KMS-11 (cell line): ENCODE measurements around the gene DIPK2A.

ENCODE experiments used
- H2AFZ ChIP-seq: fragments of 200-600 bp; sonication (generic); 2 replicates; pipeline ENCODE4 v1.6.1; 2016; ENCODE audit warnings: antibody characterized with exemption, mixed run types, low read depth
- H3K27ac ChIP-seq: fragments of 200-600 bp; sonication (generic); 2 replicates; pipeline ENCODE4 v1.6.1; 2016; ENCODE audit warnings: mild to moderate bottlenecking, mixed run types
- H3K27me3 ChIP-seq: fragments of 200-600 bp; sonication (generic); 2 replicates; pipeline ENCODE4 v1.6.1; 2017; ENCODE audit warnings: mild to moderate bottlenecking, low read depth, mixed run types, moderate library complexity; ENCODE audit not compliant: insufficient read depth
- H3K36me3 ChIP-seq: fragments of 200-600 bp; sonication (generic); 2 replicates; pipeline ENCODE4 v1.6.1; 2017; ENCODE audit warnings: mild to moderate bottlenecking, mixed run types; ENCODE audit not compliant: insufficient read depth
- H3K4me1 ChIP-seq: fragments of 200-600 bp; sonication (generic); 2 replicates; pipeline ENCODE4 v1.6.1; 2016; ENCODE audit warnings: mild to moderate bottlenecking, low read depth, mixed run types; ENCODE audit not compliant: poor library complexity, severe bottlenecking
- H3K4me2 ChIP-seq: fragments of 200-600 bp; sonication (generic); 2 replicates; pipeline ENCODE4 v1.7.0; 2016; ENCODE audit warnings: mild to moderate bottlenecking, mixed run types
- H3K4me3 ChIP-seq: fragments of 200-600 bp; sonication (generic); IDR thresholded peaks from 2 replicates; pipeline ENCODE4 v1.6.1; 2017; ENCODE audit warnings: low read depth, low read length, mixed read lengths; ENCODE audit not compliant: insufficient read depth
- H3K79me2 ChIP-seq: fragments of 200-600 bp; sonication (generic); 2 replicates; pipeline ENCODE4 v1.6.1; 2016; ENCODE audit warnings: low read depth, mixed run types; ENCODE audit not compliant: insufficient read depth
- H3K9ac ChIP-seq: fragments of 200-600 bp; sonication (generic); 2 replicates; pipeline ENCODE4 v1.6.1; 2016; ENCODE audit warnings: mild to moderate bottlenecking, mixed run types
- H4K20me1 ChIP-seq: fragments of 200-600 bp; sonication (generic); 2 replicates; pipeline ENCODE4 v1.6.1; 2016; ENCODE audit warnings: mild to moderate bottlenecking, mixed run types; ENCODE audit not compliant: insufficient read depth
- TF ChIP-seq, protein P1 (sequence below): fragments of 200-600 bp; sonication (generic); conservative IDR thresholded peaks from 2 replicates; pipeline ENCODE4 v1.6.1; 2017; ENCODE audit warnings: low read depth, mild to moderate bottlenecking, antibody characterized with exemption, low read length, moderate library complexity, mixed read lengths

The DIPK2A gene

DNA sequence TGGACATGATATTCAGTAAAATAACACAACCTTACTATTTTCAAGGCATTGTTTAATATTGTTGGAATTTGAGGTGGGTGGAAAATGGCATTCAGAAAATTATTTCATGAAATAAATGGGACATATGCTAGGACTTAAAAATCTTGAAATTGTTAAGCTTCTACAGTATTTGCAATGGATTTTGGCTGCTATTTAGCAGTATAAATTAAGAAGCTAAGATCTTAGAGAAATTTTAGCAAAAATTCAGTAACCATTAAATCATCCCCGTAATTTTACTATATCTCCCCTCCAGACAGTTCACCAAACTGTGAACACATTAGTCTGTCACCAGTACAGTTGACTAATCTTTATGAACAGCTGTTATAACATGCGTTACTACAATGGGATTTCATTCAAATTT lies 8.2 kb downstream of the DIPK2A start:
- H3K27ac ChIP-seq, result no peak overlapping the region
- TF ChIP-seq, protein P1, sequence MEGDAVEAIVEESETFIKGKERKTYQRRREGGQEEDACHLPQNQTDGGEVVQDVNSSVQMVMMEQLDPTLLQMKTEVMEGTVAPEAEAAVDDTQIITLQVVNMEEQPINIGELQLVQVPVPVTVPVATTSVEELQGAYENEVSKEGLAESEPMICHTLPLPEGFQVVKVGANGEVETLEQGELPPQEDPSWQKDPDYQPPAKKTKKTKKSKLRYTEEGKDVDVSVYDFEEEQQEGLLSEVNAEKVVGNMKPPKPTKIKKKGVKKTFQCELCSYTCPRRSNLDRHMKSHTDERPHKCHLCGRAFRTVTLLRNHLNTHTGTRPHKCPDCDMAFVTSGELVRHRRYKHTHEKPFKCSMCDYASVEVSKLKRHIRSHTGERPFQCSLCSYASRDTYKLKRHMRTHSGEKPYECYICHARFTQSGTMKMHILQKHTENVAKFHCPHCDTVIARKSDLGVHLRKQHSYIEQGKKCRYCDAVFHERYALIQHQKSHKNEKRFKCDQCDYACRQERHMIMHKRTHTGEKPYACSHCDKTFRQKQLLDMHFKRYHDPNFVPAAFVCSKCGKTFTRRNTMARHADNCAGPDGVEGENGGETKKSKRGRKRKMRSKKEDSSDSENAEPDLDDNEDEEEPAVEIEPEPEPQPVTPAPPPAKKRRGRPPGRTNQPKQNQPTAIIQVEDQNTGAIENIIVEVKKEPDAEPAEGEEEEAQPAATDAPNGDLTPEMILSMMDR, result no peak
- H4K20me1 ChIP-seq, result peaks cover 52% of the 10 kb centered on the region
- H3K4me1 ChIP-seq, result peaks cover 47% of the 10 kb centered on the region
- no peaks in the 10 kb centered on the region for H3K36me3 ChIP-seq
- H3K4me3 ChIP-seq, result no peak overlapping the region
- H2AFZ ChIP-seq, result no peak overlapping the region
- H3K4me2 ChIP-seq, result no peak overlapping the region
- H3K9ac ChIP-seq, result no peak overlapping the region
- peaks cover 98% of the 10 kb centered on the region for H3K79me2 ChIP-seq
- no peaks in the 10 kb centered on the region for H3K27me3 ChIP-seq

DNA sequence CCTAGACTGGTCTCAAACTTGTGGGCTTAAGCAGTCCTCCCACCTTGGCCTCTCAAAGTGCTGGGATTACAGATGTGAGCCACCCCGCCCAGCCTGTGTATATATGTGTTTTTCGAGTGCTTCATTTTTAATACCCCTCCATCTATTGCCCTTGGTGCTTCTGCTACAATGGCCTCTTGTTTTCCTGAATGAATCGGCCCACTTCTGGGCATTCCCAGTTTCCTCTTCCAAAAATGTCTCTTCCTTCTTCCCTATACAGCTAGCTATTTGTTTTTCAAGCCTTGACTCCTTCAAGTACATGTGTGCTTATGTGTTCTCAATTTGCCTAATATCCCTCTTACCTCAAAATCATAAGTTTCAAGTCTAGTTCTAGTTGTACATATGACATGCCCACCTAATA lies 16.7 kb downstream of the DIPK2A start:
- Histone ChIP-seq H3K4me3 (no peak overlapping the region), H3K9ac (no peak overlapping the region), H3K79me2 (peaks cover 80% of the 10 kb centered on the region), H3K4me1 (peaks cover 10% of the 10 kb centered on the region), H4K20me1 (peaks cover 33% of the 10 kb centered on the region), H3K36me3 (peaks cover 13% of the 10 kb centered on the region; the same call in 1 of the 2 replicates), H3K27me3 (no peaks in the 10 kb centered on the region), H3K27ac (no peak overlapping the region), H3K4me2 (no peak overlapping the region), H2AFZ (no peak overlapping the region)
- TF ChIP-seq, protein P1, result no peak

DNA sequence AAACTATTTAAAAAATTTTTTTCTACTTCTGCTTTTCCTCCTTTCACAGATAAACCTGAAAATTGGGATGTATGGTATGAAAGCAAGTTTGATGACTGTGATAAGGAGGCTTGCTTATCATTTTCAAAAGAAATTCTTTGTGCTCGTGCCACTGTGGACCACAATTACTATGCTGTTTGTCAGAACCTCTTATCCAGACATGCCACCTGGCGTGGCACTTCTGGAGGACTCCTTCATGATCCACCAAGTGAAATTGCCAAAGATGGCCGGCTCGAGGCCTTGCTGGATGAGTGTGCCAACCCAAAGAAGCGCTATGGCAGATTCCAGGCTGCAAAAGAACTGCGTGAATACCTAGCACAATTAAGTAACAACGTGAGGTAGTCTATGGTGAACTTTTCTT lies 17.8 kb downstream of the DIPK2A start:
- H3K79me2 ChIP-seq, result peaks cover 69% of the 10 kb centered on the region
- peaks cover 10% of the 10 kb centered on the region for H3K4me1 ChIP-seq
- no peak overlapping the region for H3K27ac ChIP-seq
- no peak overlapping the region for H3K4me2 ChIP-seq
- no peak overlapping the region for H2AFZ ChIP-seq
- H3K36me3 ChIP-seq, result peaks cover 13% of the 10 kb centered on the region; the same call in 1 of the 2 replicates
- H3K9ac ChIP-seq, result no peak overlapping the region
- no peak overlapping the region for H3K4me3 ChIP-seq
- H4K20me1 ChIP-seq, result peaks cover 25% of the 10 kb centered on the region
- TF ChIP-seq, protein P1, result no peak
- no peaks in the 10 kb centered on the region for H3K27me3 ChIP-seq

DNA sequence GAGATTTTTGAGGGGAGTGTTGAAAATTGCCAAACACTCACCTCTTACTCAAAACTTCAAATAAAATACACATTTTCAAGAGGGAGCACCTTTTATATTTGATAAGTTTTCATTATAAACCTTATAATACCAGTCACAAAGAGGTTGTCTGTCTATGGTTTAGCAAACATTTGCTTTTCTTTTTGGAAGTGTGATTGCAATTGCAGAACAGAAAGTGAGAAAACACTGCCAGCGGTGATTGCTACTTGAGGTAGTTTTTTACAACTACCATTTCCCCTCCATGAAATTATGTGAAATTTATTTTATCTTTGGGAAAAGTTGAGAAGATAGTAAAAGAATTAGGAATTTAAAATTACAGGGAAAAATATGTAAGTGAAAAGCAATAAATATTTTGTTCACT lies 20.1 kb downstream of the DIPK2A start:
- Histone ChIP-seq H3K4me2 (no peak overlapping the region), H3K27me3 (no peaks in the 10 kb centered on the region), H3K4me1 (peaks cover 10% of the 10 kb centered on the region), H4K20me1 (0 out of 2 replicates have a peak, but pooled peaks cover 16% of the 10 kb centered on the region), H3K4me3 (no peak overlapping the region), H3K36me3 (peaks cover 13% of the 10 kb centered on the region; the same call in 1 of the 2 replicates), H3K9ac (no peak overlapping the region), H2AFZ (no peak overlapping the region), H3K79me2 (peaks cover 49% of the 10 kb centered on the region; the same call in 1 of the 2 replicates), H3K27ac (no peak overlapping the region)
- TF ChIP-seq, protein P1, result no peak
